ENCODE measurements around the gene FOXP3.
A peak's percentile ranks its signal among the peaks of the same experiment; 100 is the strongest.

The FOXP3 gene

GRCh38 chrX:49242545-49243066, 21.9 kb downstream of the FOXP3 start:
- H3K27me3 ChIP-seq (replicated peaks; ENCODE audit: control insufficient read depth, insufficient read depth, low read length, poor library complexity, severe bottlenecking): no peaks in the 10 kb centered on the region
- H3K4me1 ChIP-seq (ENCODE audit: control insufficient read depth, insufficient read depth, low read length, poor library complexity, severe bottlenecking): no peaks in the 10 kb centered on the region
- H3K9me3 ChIP-seq (ENCODE audit: control insufficient read depth, low read length): no peaks in the 10 kb centered on the region
- H3K36me3 ChIP-seq (ENCODE audit: control insufficient read depth, insufficient read depth, low read length): peaks cover 14% of the 10 kb centered on the region
- no peak overlapping the region for H3K27ac ChIP-seq (ENCODE audit: insufficient read depth, low read length, poor library complexity, severe bottlenecking)
- no peak overlapping the region for H3K4me3 ChIP-seq (ENCODE audit: insufficient read depth, low read depth, low read length, poor library complexity, severe bottlenecking)
- no peak for DNase-seq

- H3K27me3 ChIP-seq (replicated peaks; ENCODE audit: control insufficient read depth, insufficient read depth, low read length, poor library complexity, severe bottlenecking): no peaks in the 10 kb centered on the region
- H3K4me1 ChIP-seq (ENCODE audit: control insufficient read depth, insufficient read depth, low read length, poor library complexity, severe bottlenecking): no peaks in the 10 kb centered on the region
- H3K9me3 ChIP-seq (ENCODE audit: control insufficient read depth, low read length): no peaks in the 10 kb centered on the region
- no peak overlapping the region for H3K27ac ChIP-seq (ENCODE audit: insufficient read depth, low read length, poor library complexity, severe bottlenecking)
- no peak for DNase-seq
- H3K36me3 ChIP-seq (ENCODE audit: control insufficient read depth, insufficient read depth, low read length): peaks cover 5% of the 10 kb centered on the region
- no peak overlapping the region for H3K4me3 ChIP-seq (ENCODE audit: insufficient read depth, low read depth, low read length, poor library complexity, severe bottlenecking)
Observed at GRCh38 chrX:49238735-49239134, 25.8 kb downstream of the FOXP3 start.

- no peak for DNase-seq
- no peaks in the 10 kb centered on the region for H3K27me3 ChIP-seq (replicated peaks; ENCODE audit: control insufficient read depth, insufficient read depth, low read length, poor library complexity, severe bottlenecking)
- no peaks in the 10 kb centered on the region for H3K9me3 ChIP-seq (ENCODE audit: control insufficient read depth, low read length)
- H3K4me1 ChIP-seq (ENCODE audit: control insufficient read depth, insufficient read depth, low read length, poor library complexity, severe bottlenecking): no peaks in the 10 kb centered on the region
- no peak overlapping the region for H3K27ac ChIP-seq (ENCODE audit: insufficient read depth, low read length, poor library complexity, severe bottlenecking)
- H3K4me3 ChIP-seq (ENCODE audit: insufficient read depth, low read depth, low read length, poor library complexity, severe bottlenecking): no peak overlapping the region
- no peaks in the 10 kb centered on the region for H3K36me3 ChIP-seq (ENCODE audit: control insufficient read depth, insufficient read depth, low read length)
Observed at GRCh38 chrX:49237060-49237459, 27.4 kb downstream of the FOXP3 start.

- Histone ChIP-seq H3K4me3 (ENCODE audit: insufficient read depth, low read depth, low read length, poor library complexity, severe bottlenecking) (no peak overlapping the region), H3K36me3 (ENCODE audit: control insufficient read depth, insufficient read depth, low read length) (no peaks in the 10 kb centered on the region), H3K27me3 (replicated peaks; ENCODE audit: control insufficient read depth, insufficient read depth, low read length, poor library complexity, severe bottlenecking) (no peaks in the 10 kb centered on the region), H3K27ac (ENCODE audit: insufficient read depth, low read length, poor library complexity, severe bottlenecking) (no peak overlapping the region), H3K9me3 (ENCODE audit: control insufficient read depth, low read length) (no peaks in the 10 kb centered on the region), H3K4me1 (ENCODE audit: control insufficient read depth, insufficient read depth, low read length, poor library complexity, severe bottlenecking) (peaks cover 3% of the 10 kb centered on the region)
- no peak for DNase-seq
Observed at GRCh38 chrX:49233887-49234555, 30.5 kb downstream of the FOXP3 start.

GRCh38 chrX:49233176-49233575, 31.3 kb downstream of the FOXP3 start, which contains the start of gene CACNA1F:
CACNA1F (minus strand) TSS chrX:49233340; CDS start chrX:49233309, 31 bp downstream.
- no peak within 1 kb of the TSS for H3K4me3 ChIP-seq (ENCODE audit: insufficient read depth, low read depth, low read length, poor library complexity, severe bottlenecking)
- H3K36me3 ChIP-seq (ENCODE audit: control insufficient read depth, insufficient read depth, low read length): no peaks in the 10 kb centered on the region
- no peaks in the 10 kb centered on the region for H3K27me3 ChIP-seq (replicated peaks; ENCODE audit: control insufficient read depth, insufficient read depth, low read length, poor library complexity, severe bottlenecking)
- no peak for DNase-seq
- H3K9me3 ChIP-seq (ENCODE audit: control insufficient read depth, low read length): no peaks in the 10 kb centered on the region
- peaks cover 3% of the 10 kb centered on the region for H3K4me1 ChIP-seq (ENCODE audit: control insufficient read depth, insufficient read depth, low read length, poor library complexity, severe bottlenecking)
- H3K27ac ChIP-seq (ENCODE audit: insufficient read depth, low read length, poor library complexity, severe bottlenecking): no peak within 1 kb of the TSS

GRCh38 chrX:49232525-49232924, 32.0 kb downstream of the FOXP3 start:
- peaks cover 3% of the 10 kb centered on the region for H3K4me1 ChIP-seq (ENCODE audit: control insufficient read depth, insufficient read depth, low read length, poor library complexity, severe bottlenecking)
- no peak overlapping the region for H3K27ac ChIP-seq (ENCODE audit: insufficient read depth, low read length, poor library complexity, severe bottlenecking)
- no peaks in the 10 kb centered on the region for H3K36me3 ChIP-seq (ENCODE audit: control insufficient read depth, insufficient read depth, low read length)
- no peak for DNase-seq
- no peak overlapping the region for H3K4me3 ChIP-seq (ENCODE audit: insufficient read depth, low read depth, low read length, poor library complexity, severe bottlenecking)
- H3K27me3 ChIP-seq (replicated peaks; ENCODE audit: control insufficient read depth, insufficient read depth, low read length, poor library complexity, severe bottlenecking): no peaks in the 10 kb centered on the region
- H3K9me3 ChIP-seq (ENCODE audit: control insufficient read depth, low read length): no peaks in the 10 kb centered on the region

- DNase-seq: no peak
- H3K9me3 ChIP-seq (ENCODE audit: control insufficient read depth, low read length): no peaks in the 10 kb centered on the region
- H3K4me1 ChIP-seq (ENCODE audit: control insufficient read depth, insufficient read depth, low read length, poor library complexity, severe bottlenecking): peaks cover 3% of the 10 kb centered on the region
- H3K27ac ChIP-seq (ENCODE audit: insufficient read depth, low read length, poor library complexity, severe bottlenecking): no peak overlapping the region
- no peaks in the 10 kb centered on the region for H3K36me3 ChIP-seq (ENCODE audit: control insufficient read depth, insufficient read depth, low read length)
- H3K27me3 ChIP-seq (replicated peaks; ENCODE audit: control insufficient read depth, insufficient read depth, low read length, poor library complexity, severe bottlenecking): no peaks in the 10 kb centered on the region
- H3K4me3 ChIP-seq (ENCODE audit: insufficient read depth, low read depth, low read length, poor library complexity, severe bottlenecking): no peak overlapping the region
Observed at GRCh38 chrX:49231333-49232000, 33.0 kb downstream of the FOXP3 start.

GRCh38 chrX:49230500-49231232, 33.8 kb downstream of the FOXP3 start:
- Histone ChIP-seq H3K27ac (ENCODE audit: insufficient read depth, low read length, poor library complexity, severe bottlenecking) (peak overlapping the region; percentile 58), H3K4me3 (ENCODE audit: insufficient read depth, low read depth, low read length, poor library complexity, severe bottlenecking) (peak overlapping the region; percentile 28), H3K27me3 (replicated peaks; ENCODE audit: control insufficient read depth, insufficient read depth, low read length, poor library complexity, severe bottlenecking) (no peaks in the 10 kb centered on the region), H3K4me1 (ENCODE audit: control insufficient read depth, insufficient read depth, low read length, poor library complexity, severe bottlenecking) (peaks cover 3% of the 10 kb centered on the region), H3K9me3 (ENCODE audit: control insufficient read depth, low read length) (no peaks in the 10 kb centered on the region), H3K36me3 (ENCODE audit: control insufficient read depth, insufficient read depth, low read length) (no peaks in the 10 kb centered on the region)
- DNase-seq: peak; percentile 4 to 35 (median 15)

- no peaks in the 10 kb centered on the region for H3K9me3 ChIP-seq (ENCODE audit: control insufficient read depth, low read length)
- H3K4me3 ChIP-seq (ENCODE audit: insufficient read depth, low read depth, low read length, poor library complexity, severe bottlenecking): no peak overlapping the region
- no peak for DNase-seq
- H3K27me3 ChIP-seq (replicated peaks; ENCODE audit: control insufficient read depth, insufficient read depth, low read length, poor library complexity, severe bottlenecking): no peaks in the 10 kb centered on the region
- H3K4me1 ChIP-seq (ENCODE audit: control insufficient read depth, insufficient read depth, low read length, poor library complexity, severe bottlenecking): peaks cover 3% of the 10 kb centered on the region
- H3K27ac ChIP-seq (ENCODE audit: insufficient read depth, low read length, poor library complexity, severe bottlenecking): no peak overlapping the region
- no peaks in the 10 kb centered on the region for H3K36me3 ChIP-seq (ENCODE audit: control insufficient read depth, insufficient read depth, low read length)
Observed at GRCh38 chrX:49228185-49228584, 36.3 kb downstream of the FOXP3 start.

- H3K36me3 ChIP-seq (ENCODE audit: control insufficient read depth, insufficient read depth, low read length): no peaks in the 10 kb centered on the region
- no peaks in the 10 kb centered on the region for H3K9me3 ChIP-seq (ENCODE audit: control insufficient read depth, low read length)
- no peak overlapping the region for H3K27ac ChIP-seq (ENCODE audit: insufficient read depth, low read length, poor library complexity, severe bottlenecking)
- H3K4me3 ChIP-seq (ENCODE audit: insufficient read depth, low read depth, low read length, poor library complexity, severe bottlenecking): no peak overlapping the region
- H3K4me1 ChIP-seq (ENCODE audit: control insufficient read depth, insufficient read depth, low read length, poor library complexity, severe bottlenecking): peaks cover 3% of the 10 kb centered on the region
- no peak for DNase-seq
- H3K27me3 ChIP-seq (replicated peaks; ENCODE audit: control insufficient read depth, insufficient read depth, low read length, poor library complexity, severe bottlenecking): no peaks in the 10 kb centered on the region
Observed at GRCh38 chrX:49227726-49228125, 36.8 kb downstream of the FOXP3 start.
